ENCODE data around the gene MIA. TPM values are rescaled to one million over a fixed set of nuclear protein-coding genes. Genes with fewer than 3 reads are reported as not detected.

The MIA gene
- total and polyA plus RNA-seq, 2 donors (not counting 1 experiment from before 2014, with no cell fraction given): 0.99 TPM; not detected in 1

DNA sequence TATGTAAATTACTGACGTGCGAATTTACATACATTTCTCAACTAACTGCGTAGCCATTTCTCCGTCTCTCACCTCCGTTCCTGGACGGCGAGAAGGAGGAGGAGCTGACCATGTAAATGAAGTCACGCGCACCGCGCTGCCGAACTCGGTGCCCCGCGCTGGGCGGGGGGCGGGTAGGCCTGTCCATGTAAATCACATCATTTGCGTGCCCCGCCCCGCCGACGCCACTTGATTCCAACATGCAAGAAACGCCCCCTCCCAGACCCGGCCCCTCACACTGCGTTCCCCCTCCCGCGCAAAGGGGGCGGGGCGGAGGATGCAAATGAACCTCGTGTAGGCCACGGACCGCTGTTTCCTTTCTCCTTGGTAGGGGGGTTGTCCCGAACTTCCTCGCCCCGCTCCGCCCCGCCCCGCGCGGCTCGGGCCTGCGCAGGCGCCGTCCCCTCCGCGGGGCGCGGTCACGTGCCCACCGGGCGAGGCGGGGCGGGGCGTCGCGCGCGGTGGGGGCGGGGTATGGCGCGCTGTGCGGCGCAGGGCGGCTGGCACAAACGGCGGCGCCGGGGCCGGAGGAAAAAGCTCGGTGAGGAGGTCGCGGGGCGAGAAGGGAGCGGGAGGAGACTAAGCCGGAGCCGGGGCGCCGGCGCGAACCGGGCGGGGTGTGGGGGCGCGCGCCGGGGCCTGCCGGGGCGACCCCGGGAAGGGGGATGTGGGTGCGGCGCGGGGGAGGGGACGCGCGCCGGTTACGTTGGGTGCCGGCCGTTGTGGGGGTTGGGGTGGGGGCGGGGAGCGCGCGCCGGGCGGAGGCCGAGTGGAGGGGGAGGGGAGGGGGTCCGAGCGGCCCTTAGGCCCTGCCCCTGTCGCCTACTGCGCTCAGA lies 23.6 kb downstream of the MIA start, which contains the start of gene EGLN2:
EGLN2 (plus strand) TSS at position 509 of the 875 bp plus-strand sequence. CDS start 1,382 bp downstream, outside the sequence.
- Histone ChIP-seq H3K79me2 (ENCODE audit: control insufficient read depth, insufficient read depth, low read length) (peaks cover 45% of the 10 kb centered on the region), H2AFZ (ENCODE audit: low read length) (peak within 1 kb of the TSS; percentile 80), H3K27ac (ENCODE audit: insufficient read depth, low read length) (peak within 1 kb of the TSS; percentile 67), H4K20me1 (ENCODE audit: control insufficient read depth, extremely low read depth, insufficient read depth, low read length) (peaks cover 4% of the 10 kb centered on the region), H3K4me2 (ENCODE audit: extremely low read depth, insufficient read depth, low read length) (peak within 1 kb of the TSS; percentile 92), H3K9ac (ENCODE audit: insufficient read depth, low read length) (peak within 1 kb of the TSS; percentile 79), H3K36me3 (ENCODE audit: control insufficient read depth, insufficient read depth, low read length) (peaks cover 18% of the 10 kb centered on the region), H3K9me3 (ENCODE audit: control insufficient read depth, insufficient read depth, low read depth, low read length) (no peaks in the 10 kb centered on the region), H3K4me3 (replicated peaks in 1 of 4; ENCODE audit: control extremely low read depth in 1 of 4, insufficient read depth in 1 of 4, low read depth in 3 of 4, low read length in 4 of 4) (peak within 1 kb of the TSS; percentile 79 to 83 (median 80)), H3K27me3 (ENCODE audit: control insufficient read depth, insufficient read depth, low read length) (no peaks in the 10 kb centered on the region), H3K4me1 (ENCODE audit: control insufficient read depth, extremely low read depth, insufficient read depth, low read length) (peaks cover 35% of the 10 kb centered on the region)
- TF ChIP-seq, protein P1, sequence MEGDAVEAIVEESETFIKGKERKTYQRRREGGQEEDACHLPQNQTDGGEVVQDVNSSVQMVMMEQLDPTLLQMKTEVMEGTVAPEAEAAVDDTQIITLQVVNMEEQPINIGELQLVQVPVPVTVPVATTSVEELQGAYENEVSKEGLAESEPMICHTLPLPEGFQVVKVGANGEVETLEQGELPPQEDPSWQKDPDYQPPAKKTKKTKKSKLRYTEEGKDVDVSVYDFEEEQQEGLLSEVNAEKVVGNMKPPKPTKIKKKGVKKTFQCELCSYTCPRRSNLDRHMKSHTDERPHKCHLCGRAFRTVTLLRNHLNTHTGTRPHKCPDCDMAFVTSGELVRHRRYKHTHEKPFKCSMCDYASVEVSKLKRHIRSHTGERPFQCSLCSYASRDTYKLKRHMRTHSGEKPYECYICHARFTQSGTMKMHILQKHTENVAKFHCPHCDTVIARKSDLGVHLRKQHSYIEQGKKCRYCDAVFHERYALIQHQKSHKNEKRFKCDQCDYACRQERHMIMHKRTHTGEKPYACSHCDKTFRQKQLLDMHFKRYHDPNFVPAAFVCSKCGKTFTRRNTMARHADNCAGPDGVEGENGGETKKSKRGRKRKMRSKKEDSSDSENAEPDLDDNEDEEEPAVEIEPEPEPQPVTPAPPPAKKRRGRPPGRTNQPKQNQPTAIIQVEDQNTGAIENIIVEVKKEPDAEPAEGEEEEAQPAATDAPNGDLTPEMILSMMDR (conservative IDR thresholded peaks at IDR 0.05 in 1 of 2, IDR thresholded peaks at IDR 0.05 in 1 of 2; ENCODE audit: low read depth in 1 of 2, low read length in 2 of 2): no peak
- no peak for TF ChIP-seq EZH2 (IDR thresholded peaks at IDR 0.05; ENCODE audit: low read length, missing control alignments)
- peak; percentile 100 for DNase-seq (ENCODE audit: low read depth in 2 of 2)

GRCh38 chr19:40799558-40800338 lies 24.4 kb downstream of the MIA start:
- Histone ChIP-seq H2AFZ (ENCODE audit: low read length) (no peak overlapping the region), H3K27ac (ENCODE audit: insufficient read depth, low read length) (peak overlapping the region; percentile 67), H3K4me1 (ENCODE audit: control insufficient read depth, extremely low read depth, insufficient read depth, low read length) (peaks cover 39% of the 10 kb centered on the region), H3K27me3 (ENCODE audit: control insufficient read depth, insufficient read depth, low read length) (no peaks in the 10 kb centered on the region), H3K4me2 (ENCODE audit: extremely low read depth, insufficient read depth, low read length) (peak overlapping the region; percentile 92), H4K20me1 (ENCODE audit: control insufficient read depth, extremely low read depth, insufficient read depth, low read length) (peaks cover 4% of the 10 kb centered on the region), H3K9me3 (ENCODE audit: control insufficient read depth, insufficient read depth, low read depth, low read length) (no peaks in the 10 kb centered on the region), H3K4me3 (replicated peaks in 1 of 4; ENCODE audit: control extremely low read depth in 1 of 4, insufficient read depth in 1 of 4, low read depth in 3 of 4, low read length in 4 of 4) (peak overlapping the region; percentile 71 to 83 (median 80)), H3K36me3 (ENCODE audit: control insufficient read depth, insufficient read depth, low read length) (peaks cover 20% of the 10 kb centered on the region), H3K9ac (ENCODE audit: insufficient read depth, low read length) (peak overlapping the region; percentile 79), H3K79me2 (ENCODE audit: control insufficient read depth, insufficient read depth, low read length) (peaks cover 53% of the 10 kb centered on the region)
- DNase-seq (ENCODE audit: low read depth in 2 of 2): no peak
- no peak for TF ChIP-seq EZH2 (IDR thresholded peaks at IDR 0.05; ENCODE audit: low read length, missing control alignments)
- TF ChIP-seq, protein P1 (conservative IDR thresholded peaks at IDR 0.05 in 1 of 2, IDR thresholded peaks at IDR 0.05 in 1 of 2; ENCODE audit: low read depth in 1 of 2, low read length in 2 of 2): no peak

Measured in fibroblast of lung (primary cell).